ENCODE results near the gene PATJ. TPM values are rescaled to one million over a fixed set of nuclear protein-coding genes. Genes with fewer than 3 reads are reported as not detected.

PATJ gene
- total RNA-seq, 1 experiment from 2014 or later = 48.8 TPM

DNA sequence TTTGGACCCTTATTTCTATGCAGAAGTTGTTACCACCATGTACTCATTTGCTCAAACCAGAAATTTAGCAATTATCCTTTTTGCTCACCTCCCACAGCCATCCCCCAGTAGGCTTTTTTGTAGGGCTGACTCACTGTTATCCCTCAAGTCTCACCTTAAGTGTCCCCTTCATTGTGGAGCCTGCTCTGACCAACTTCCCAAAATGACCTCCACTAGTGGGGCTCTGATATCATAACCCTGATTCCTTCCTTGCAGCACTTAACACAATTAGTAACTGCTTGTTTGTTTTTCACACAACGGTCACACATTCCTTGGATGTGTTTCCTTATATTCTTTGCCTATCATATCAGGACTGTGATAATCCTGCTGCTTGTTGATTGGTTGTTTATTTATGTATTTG lies 76.7 kb downstream of the PATJ start:
- BruUV-seq (replicated peaks) = no TSS peak
- Histone ChIP-seq H3K36me3 (ENCODE audit: control insufficient read depth in 1 of 2, insufficient read depth in 2 of 2, low read length in 2 of 2) (peaks cover 15 to 16% of the 10 kb centered on the region in 2 experiments), H2AFZ (ENCODE audit: low read depth, low read length, poor library complexity, severe bottlenecking) (no peak overlapping the region), H4K20me1 (ENCODE audit: insufficient read depth) (no peaks in the 10 kb centered on the region), H3K4me2 (ENCODE audit: low read length) (no peak overlapping the region), H3K27ac (ENCODE audit: low read depth, low read length) (no peak overlapping the region), H3K4me1 (ENCODE audit: control insufficient read depth in 1 of 2, insufficient read depth in 2 of 2, low read length in 2 of 2) (no peaks in the 10 kb centered on the region), H3K9me2 (ENCODE audit: insufficient read depth) (no peaks in the 10 kb centered on the region), H3K9ac (ENCODE audit: low read length) (no peak overlapping the region), H3K27me3 (ENCODE audit: insufficient read depth, low read length) (no peaks in the 10 kb centered on the region), H3K4me3 (replicated peaks in 1 of 2; ENCODE audit: low read depth in 1 of 2, low read length in 2 of 2) (no peak overlapping the region), H3K79me2 (ENCODE audit: insufficient read depth, low read length) (no peaks in the 10 kb centered on the region), H3K9me3 (ENCODE audit: control insufficient read depth in 1 of 2, insufficient read depth in 1 of 2, low read depth in 1 of 2, low read length in 2 of 2) (no peaks in the 10 kb centered on the region)
- DNase-seq (ENCODE audit: low read depth, low spot score) (no peak), ATAC-seq (no peak)
- ChIA-PET RAD21 (ENCODE audit: low non-redundant PET in 1 of 2, low total read pairs in 2 of 2, uncharacterized antibody in 2 of 2, unreplicated experiment in 2 of 2) (no interaction called here), POLR2A (no interaction called here), CTCF (no interaction called here)
- intact Hi-C loops (cut with micrococcal nuclease) = no loop called here
- no peak for TF ChIP-seq CTCF (IDR thresholded peaks at IDR 0.05 in 2 of 3, conservative IDR thresholded peaks at IDR 0.05 in 1 of 3; ENCODE audit: borderline replicate concordance in 1 of 3, insufficient read depth in 1 of 3, low read depth in 2 of 3, low read length in 2 of 3)
- TF ChIP-seq, protein P1, sequence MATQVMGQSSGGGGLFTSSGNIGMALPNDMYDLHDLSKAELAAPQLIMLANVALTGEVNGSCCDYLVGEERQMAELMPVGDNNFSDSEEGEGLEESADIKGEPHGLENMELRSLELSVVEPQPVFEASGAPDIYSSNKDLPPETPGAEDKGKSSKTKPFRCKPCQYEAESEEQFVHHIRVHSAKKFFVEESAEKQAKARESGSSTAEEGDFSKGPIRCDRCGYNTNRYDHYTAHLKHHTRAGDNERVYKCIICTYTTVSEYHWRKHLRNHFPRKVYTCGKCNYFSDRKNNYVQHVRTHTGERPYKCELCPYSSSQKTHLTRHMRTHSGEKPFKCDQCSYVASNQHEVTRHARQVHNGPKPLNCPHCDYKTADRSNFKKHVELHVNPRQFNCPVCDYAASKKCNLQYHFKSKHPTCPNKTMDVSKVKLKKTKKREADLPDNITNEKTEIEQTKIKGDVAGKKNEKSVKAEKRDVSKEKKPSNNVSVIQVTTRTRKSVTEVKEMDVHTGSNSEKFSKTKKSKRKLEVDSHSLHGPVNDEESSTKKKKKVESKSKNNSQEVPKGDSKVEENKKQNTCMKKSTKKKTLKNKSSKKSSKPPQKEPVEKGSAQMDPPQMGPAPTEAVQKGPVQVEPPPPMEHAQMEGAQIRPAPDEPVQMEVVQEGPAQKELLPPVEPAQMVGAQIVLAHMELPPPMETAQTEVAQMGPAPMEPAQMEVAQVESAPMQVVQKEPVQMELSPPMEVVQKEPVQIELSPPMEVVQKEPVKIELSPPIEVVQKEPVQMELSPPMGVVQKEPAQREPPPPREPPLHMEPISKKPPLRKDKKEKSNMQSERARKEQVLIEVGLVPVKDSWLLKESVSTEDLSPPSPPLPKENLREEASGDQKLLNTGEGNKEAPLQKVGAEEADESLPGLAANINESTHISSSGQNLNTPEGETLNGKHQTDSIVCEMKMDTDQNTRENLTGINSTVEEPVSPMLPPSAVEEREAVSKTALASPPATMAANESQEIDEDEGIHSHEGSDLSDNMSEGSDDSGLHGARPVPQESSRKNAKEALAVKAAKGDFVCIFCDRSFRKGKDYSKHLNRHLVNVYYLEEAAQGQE (IDR thresholded peaks at IDR 0.05; ENCODE audit: low read depth) = no peak
- TF ChIP-seq FOSL1 (IDR thresholded peaks at IDR 0.05; ENCODE audit: low read depth) = no peak
- TF ChIP-seq RAD21 (IDR thresholded peaks at IDR 0.05; ENCODE audit: low read depth) = no peak
- TF ChIP-seq ZFX (IDR thresholded peaks at IDR 0.05) = no peak
- no peak for TF ChIP-seq TCF7L2 (IDR thresholded peaks at IDR 0.05; ENCODE audit: borderline replicate concordance, extremely low read depth, insufficient read depth, insufficient read length)
- no peak for TF ChIP-seq EZH2 (IDR thresholded peaks at IDR 0.05)
- TF ChIP-seq YY1 (IDR thresholded peaks at IDR 0.05; ENCODE audit: extremely low read depth, insufficient replicate concordance, low read depth, low read length) = no peak
- no peak for TF ChIP-seq EZH2phosphoT487 (IDR thresholded peaks at IDR 0.05; ENCODE audit: borderline replicate concordance)
- TF ChIP-seq JUND (IDR thresholded peaks at IDR 0.05) = no peak
- no peak for TF ChIP-seq SRF (IDR thresholded peaks at IDR 0.05; ENCODE audit: low read depth)
- TF ChIP-seq SIN3A (IDR thresholded peaks at IDR 0.05; ENCODE audit: low read depth) = no peak
- TF ChIP-seq CEBPB (IDR thresholded peaks at IDR 0.05; ENCODE audit: low read depth) = no peak
- TF ChIP-seq, protein P2, sequence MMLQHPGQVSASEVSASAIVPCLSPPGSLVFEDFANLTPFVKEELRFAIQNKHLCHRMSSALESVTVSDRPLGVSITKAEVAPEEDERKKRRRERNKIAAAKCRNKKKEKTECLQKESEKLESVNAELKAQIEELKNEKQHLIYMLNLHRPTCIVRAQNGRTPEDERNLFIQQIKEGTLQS (IDR thresholded peaks at IDR 0.05) = no peak
- no peak for TF ChIP-seq SP1 (IDR thresholded peaks at IDR 0.05; ENCODE audit: low read depth)
- TF ChIP-seq POLR2AphosphoS5 (IDR thresholded peaks at IDR 0.05; ENCODE audit: low read depth, low read length) = no peak
- TF ChIP-seq POLR2A (IDR thresholded peaks at IDR 0.05; ENCODE audit: borderline replicate concordance, extremely low read depth, insufficient read depth, insufficient read length) = no peak
- no peak for TF ChIP-seq CBX3 (IDR thresholded peaks at IDR 0.05; ENCODE audit: low read depth)
- no peak for TF ChIP-seq EGR1 (IDR thresholded peaks at IDR 0.05; ENCODE audit: low read depth)
- TF ChIP-seq, protein P3, sequence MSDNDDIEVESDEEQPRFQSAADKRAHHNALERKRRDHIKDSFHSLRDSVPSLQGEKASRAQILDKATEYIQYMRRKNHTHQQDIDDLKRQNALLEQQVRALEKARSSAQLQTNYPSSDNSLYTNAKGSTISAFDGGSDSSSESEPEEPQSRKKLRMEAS (IDR thresholded peaks at IDR 0.05) = no peak
